Esophagus muscularis mucosa (tissue), 4 donors: ENCODE data around the gene EDDM3A.

Experiments
- EP300 ChIP-seq: sonication (generic); formaldehyde crosslinking; IDR thresholded peaks from one replicate; pipeline ENCODE4 v1.6.1; 2017; ENCODE audit warnings: antibody characterized with exemption
- POLR2A ChIP-seq: fragments of 450-650 bp; IDR thresholded peaks from one replicate; pipeline ENCODE4 v1.6.1; 2017; ENCODE audit warnings: antibody characterized with exemption, moderate library complexity, mild to moderate bottlenecking, low read depth
- TF ChIP-seq, protein P1 (sequence below), 3 experiments: fragments of 200-600 bp in 2 of 3; fragments of 450-650 bp in 1 of 3; sonication (generic) in 2 of 3; IDR thresholded peaks; one replicate each; pipeline ENCODE4 v1.5.1; 2017 to 2019; ENCODE audit warnings: antibody characterized with exemption in 3 of 3, mild to moderate bottlenecking in 2 of 3, moderate library complexity in 1 of 3

DNA sequence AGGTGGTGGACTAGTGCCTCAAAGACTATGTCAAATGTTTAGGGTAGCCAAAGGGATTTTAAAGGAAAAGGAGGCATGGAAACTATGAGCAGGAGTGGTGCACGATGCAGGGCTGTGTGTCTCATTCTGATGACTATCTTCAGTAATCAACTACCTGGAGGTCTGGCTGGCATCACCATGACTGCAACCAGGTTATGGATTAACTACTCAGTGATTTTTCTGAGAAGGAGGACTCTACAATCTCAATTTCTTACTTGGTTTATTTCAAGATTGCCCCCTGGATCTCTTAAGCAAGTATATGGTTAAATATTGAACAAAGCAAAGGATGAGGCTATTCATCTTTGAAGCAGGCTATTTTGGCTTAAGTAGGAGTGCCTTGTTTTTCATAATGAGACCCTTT is 19.2 kb upstream of the EDDM3A start:
- TF ChIP-seq EP300 (no peak), POLR2A (no peak)
- TF ChIP-seq, protein P1, sequence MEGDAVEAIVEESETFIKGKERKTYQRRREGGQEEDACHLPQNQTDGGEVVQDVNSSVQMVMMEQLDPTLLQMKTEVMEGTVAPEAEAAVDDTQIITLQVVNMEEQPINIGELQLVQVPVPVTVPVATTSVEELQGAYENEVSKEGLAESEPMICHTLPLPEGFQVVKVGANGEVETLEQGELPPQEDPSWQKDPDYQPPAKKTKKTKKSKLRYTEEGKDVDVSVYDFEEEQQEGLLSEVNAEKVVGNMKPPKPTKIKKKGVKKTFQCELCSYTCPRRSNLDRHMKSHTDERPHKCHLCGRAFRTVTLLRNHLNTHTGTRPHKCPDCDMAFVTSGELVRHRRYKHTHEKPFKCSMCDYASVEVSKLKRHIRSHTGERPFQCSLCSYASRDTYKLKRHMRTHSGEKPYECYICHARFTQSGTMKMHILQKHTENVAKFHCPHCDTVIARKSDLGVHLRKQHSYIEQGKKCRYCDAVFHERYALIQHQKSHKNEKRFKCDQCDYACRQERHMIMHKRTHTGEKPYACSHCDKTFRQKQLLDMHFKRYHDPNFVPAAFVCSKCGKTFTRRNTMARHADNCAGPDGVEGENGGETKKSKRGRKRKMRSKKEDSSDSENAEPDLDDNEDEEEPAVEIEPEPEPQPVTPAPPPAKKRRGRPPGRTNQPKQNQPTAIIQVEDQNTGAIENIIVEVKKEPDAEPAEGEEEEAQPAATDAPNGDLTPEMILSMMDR (IDR thresholded peaks at IDR 0.05) = no peak
